Measurements from ENCODE around the gene LPCAT3.

The LPCAT3 gene

GRCh38 chr12:7032990-7033389, 14.7 kb upstream of the LPCAT3 start:
- no peak for TF ChIP-seq ZFX (IDR thresholded peaks at IDR 0.05; ENCODE audit: borderline replicate concordance)
- TF ChIP-seq CTCF (IDR thresholded peaks at IDR 0.05), result no peak
- H3K27ac ChIP-seq, result no peak overlapping the region

- TF ChIP-seq CTCF (IDR thresholded peaks at IDR 0.05) (no peak), ZFX (IDR thresholded peaks at IDR 0.05; ENCODE audit: borderline replicate concordance) (no peak)
- H3K27ac ChIP-seq, result no peak overlapping the region
Observed at GRCh38 chr12:7031306-7031705, 13.0 kb upstream of the LPCAT3 start.

- H3K27ac ChIP-seq, result no peak overlapping the region
- TF ChIP-seq CTCF (IDR thresholded peaks at IDR 0.05), result no peak
- TF ChIP-seq ZFX (IDR thresholded peaks at IDR 0.05; ENCODE audit: borderline replicate concordance), result no peak
Observed at GRCh38 chr12:7026854-7027253, 8.6 kb upstream of the LPCAT3 start.

GRCh38 chr12:7023114-7023513, 4.8 kb upstream of the LPCAT3 start:
- TF ChIP-seq ZFX (IDR thresholded peaks at IDR 0.05; ENCODE audit: borderline replicate concordance) (no peak), CTCF (IDR thresholded peaks at IDR 0.05) (no peak)
- H3K27ac ChIP-seq, result no peak overlapping the region

GRCh38 chr12:7021956-7022355, 3.7 kb upstream of the LPCAT3 start:
- TF ChIP-seq CTCF (IDR thresholded peaks at IDR 0.05), result no peak

GRCh38 chr12:7019043-7019569, 830 bp upstream of the LPCAT3 start:
- TF ChIP-seq ZFX (IDR thresholded peaks at IDR 0.05; ENCODE audit: borderline replicate concordance), result no peak
- TF ChIP-seq CTCF (IDR thresholded peaks at IDR 0.05), result peak; percentile 71
- H3K27ac ChIP-seq, result peak overlapping the region; percentile 90

More at GRCh38 chr12:7021956-7022355, 3.7 kb upstream of the LPCAT3 start:
- no peak overlapping the region for H3K27ac ChIP-seq

- H3K27ac ChIP-seq, result peak overlapping the region; percentile 90
- TF ChIP-seq CTCF (IDR thresholded peaks at IDR 0.05) (no peak), ZFX (IDR thresholded peaks at IDR 0.05; ENCODE audit: borderline replicate concordance) (no peak)
Observed at GRCh38 chr12:7017870-7018349, 366 bp downstream of the LPCAT3 start.
